ENCODE measurements around the gene SLC17A1.

- TF ChIP-seq POLR2A (IDR thresholded peaks at IDR 0.05; ENCODE audit: low read depth, low read length) (no peak), CTCF (IDR thresholded peaks at IDR 0.05; ENCODE audit: extremely low read depth in 1 of 2, insufficient read depth in 1 of 2, low read depth in 1 of 2, low read length in 2 of 2) (no peak), POLR2AphosphoS5 (IDR thresholded peaks at IDR 0.05; ENCODE audit: insufficient read depth, low read depth, low read length) (no peak), GATA2 (IDR thresholded peaks at IDR 0.05; ENCODE audit: insufficient read depth, insufficient read length, low read depth, low read length) (no peak), EZH2 (IDR thresholded peaks at IDR 0.05; ENCODE audit: borderline replicate concordance, low read depth, low read length, severe bottlenecking) (no peak)
These were observed 10.5 kb downstream of the SLC17A1 start for GRCh38 chr6:25821341-25821740.

All from endothelial cell of umbilical vein (primary cell).